ENCODE results near the gene TRIM21. TPM values are rescaled to one million over a fixed set of nuclear protein-coding genes. Genes with fewer than 3 reads are reported as not detected.
A peak's percentile ranks its signal among the peaks of the same experiment; 100 is the strongest.

Gene TRIM21
- total and polyA plus RNA-seq, 2 of the 13 experiments (the other 11 are each of a cell fraction or from before 2014, with no cell fraction given), result 6.2 to 9.6 TPM

- Histone ChIP-seq H3K27ac (ENCODE audit: extremely low read length, insufficient read depth, low read length) (no peak overlapping the region), H2AFZ (ENCODE audit: low read length) (no peak overlapping the region), H3K27me3 (ENCODE audit: control insufficient read depth in 1 of 2, insufficient read depth in 2 of 2, low read length in 2 of 2) (no peaks in the 10 kb centered on the region), H3K4me2 (ENCODE audit: low read depth, low read length) (no peak overlapping the region), H4K20me1 (ENCODE audit: insufficient read depth, low read length) (no peaks in the 10 kb centered on the region), H3K9me3 (ENCODE audit: low read length) (no peaks in the 10 kb centered on the region), H3K9ac (ENCODE audit: insufficient read depth, low read depth, low read length) (no peak overlapping the region), H3K79me2 (ENCODE audit: insufficient read depth, low read length) (no peaks in the 10 kb centered on the region), H3K4me1 (ENCODE audit: insufficient read depth, low read length) (peaks cover 6% of the 10 kb centered on the region; the same call in 1 of the 2 replicates), H3K4me3 (replicated peaks in 1 of 3; ENCODE audit: insufficient read depth in 1 of 3, low read depth in 2 of 3, low read length in 3 of 3) (no peak overlapping the region), H3K36me3 (replicated peaks in 1 of 2; ENCODE audit: control insufficient read depth in 1 of 2, insufficient read depth in 2 of 2, low read length in 2 of 2) (peaks cover 0 to 11% of the 10 kb centered on the region in 2 experiments; a peak in 1 of 5 replicates)
- ATAC-seq, result no peak
- POLR2A ChIA-PET, result no interaction called here
- in situ Hi-C loops (cut with HindIII; ENCODE audit: extremely low pct_ligation_motif_present, low pct_unique_long_range_greater_than_20kb), result no loop called here
- no peak for DNase-seq (ENCODE audit: low spot score)
- no TSS peak for BruUV-seq (replicated peaks)
- CTCF ChIA-PET (ENCODE audit: low intra/inter-chr PET ratio, low total read pairs), result no interaction called here
- intact Hi-C loops (cut with micrococcal nuclease; ENCODE audit: unreplicated experiment), result no loop called here
- TF ChIP-seq TEF (CRISPR knock-in tag; IDR thresholded peaks at IDR 0.05), result no peak
- TF ChIP-seq USF2 (IDR thresholded peaks at IDR 0.05; ENCODE audit: low read depth, low read length), result no peak
- TF ChIP-seq USF2 (CRISPR knock-in tag; IDR thresholded peaks at IDR 0.05; ENCODE audit: borderline replicate concordance), result no peak
- FAIRE-seq, result no peak
- 85% methylated on average over 2 of the region's 2 CpGs for WGBS (ENCODE audit: low lambda C conversion rate)
These were observed 5.3 kb downstream of the TRIM21 start for GRCh38 chr11:4388221-4388620.

- no TSS peak for BruUV-seq (replicated peaks)
- intact Hi-C loops (cut with micrococcal nuclease; ENCODE audit: unreplicated experiment), result no loop called here
- H3K4me2 ChIP-seq (ENCODE audit: low read depth, low read length), result no peak overlapping the region
- ChIA-PET POLR2A (no interaction called here), CTCF (ENCODE audit: low intra/inter-chr PET ratio, low total read pairs) (no interaction called here)
- in situ Hi-C loops (cut with HindIII; ENCODE audit: extremely low pct_ligation_motif_present, low pct_unique_long_range_greater_than_20kb), result no loop called here
- TF ChIP-seq SP1 (IDR thresholded peaks at IDR 0.05), result no peak
- no peak for TF ChIP-seq SP1 (CRISPR knock-in tag; IDR thresholded peaks at IDR 0.05)
- peak; percentile 97 for TF ChIP-seq MNT (IDR thresholded peaks at IDR 0.05)
- H3K79me2 ChIP-seq (ENCODE audit: insufficient read depth, low read length), result no peaks in the 10 kb centered on the region
- peaks cover 0 to 11% of the 10 kb centered on the region in 2 experiments; a peak in 1 of 5 replicates for H3K36me3 ChIP-seq (replicated peaks in 1 of 2; ENCODE audit: control insufficient read depth in 1 of 2, insufficient read depth in 2 of 2, low read length in 2 of 2)
- H3K9ac ChIP-seq (ENCODE audit: insufficient read depth, low read depth, low read length), result no peak overlapping the region
- H3K27me3 ChIP-seq (ENCODE audit: control insufficient read depth in 1 of 2, insufficient read depth in 2 of 2, low read length in 2 of 2), result no peaks in the 10 kb centered on the region
- ATAC-seq (no peak), FAIRE-seq (no peak), DNase-seq (ENCODE audit: low spot score) (no peak)
- no peaks in the 10 kb centered on the region for H3K9me3 ChIP-seq (ENCODE audit: low read length)
- 97% methylated on average over 3 of the region's 3 CpGs for WGBS (ENCODE audit: low lambda C conversion rate)
- no peak overlapping the region for H3K27ac ChIP-seq (ENCODE audit: extremely low read length, insufficient read depth, low read length)
- H3K4me3 ChIP-seq (replicated peaks in 1 of 3; ENCODE audit: insufficient read depth in 1 of 3, low read depth in 2 of 3, low read length in 3 of 3), result no peak overlapping the region
- H2AFZ ChIP-seq (ENCODE audit: low read length), result no peak overlapping the region
- no peaks in the 10 kb centered on the region for H4K20me1 ChIP-seq (ENCODE audit: insufficient read depth, low read length)
- no peaks in the 10 kb centered on the region for H3K4me1 ChIP-seq (ENCODE audit: insufficient read depth, low read length)
These were observed 7.3 kb downstream of the TRIM21 start for GRCh38 chr11:4385978-4386740.
